ENCODE data around the gene CXXC1.

- TF ChIP-seq CTCF (IDR thresholded peaks at IDR 0.05): no peak
- no peak for TF ChIP-seq POLR2A (IDR thresholded peaks at IDR 0.05)
Observed at GRCh38 chr18:50249576-50249975, 37.9 kb downstream of the CXXC1 start.

All from sigmoid colon (tissue), 3 donors.